AG04450 (cell line): ENCODE results near the gene PAX8. TPM values are rescaled to one million over a fixed set of nuclear protein-coding genes. Genes with fewer than 3 reads are reported as not detected.

Experiments used
- CTCF ChIA-PET: fragments of 300-600, 350-600 bp; formaldehyde crosslinking; extraction: SDS; loops from one replicate; lab custom pipeline; 2022; ENCODE audit warnings: antibody characterized with exemption, inconsistent platforms; lab: Charles Lee
- POLR2A ChIA-PET: fragments of 350-600 bp; formaldehyde crosslinking; extraction: SDS; loops from one replicate; lab custom pipeline; 2021; ENCODE audit warnings: antibody characterized with exemption, inconsistent platforms; lab: Yijun Ruan, JAX
- DNase-seq: peaks from one replicate; pipeline ENCODE4 v3.0.0-alpha.2; 2011; ENCODE audit warnings: low read depth, low spot score
- H3K27ac ChIP-seq: one replicate; pipeline ENCODE4 v1.5.1; 2012; ENCODE audit warnings: low read depth, low read length, control low read depth
- H3K27me3 ChIP-seq: one replicate; pipeline ENCODE4 v1.6.0; 2012; ENCODE audit warnings: low read length; ENCODE audit not compliant: control insufficient read depth, insufficient read depth
- H3K4me3 ChIP-seq: 2 replicates; pipeline ENCODE4 v1.5.1; 2011; ENCODE audit warnings: mild to moderate bottlenecking, low read depth, low read length, control low read depth
- H3K9me3 ChIP-seq: 2 replicates; pipeline ENCODE4 v1.5.1; 2012; ENCODE audit warnings: low read length; ENCODE audit not compliant: control insufficient read depth, insufficient read depth
- polyA plus RNA-seq: library from polyadenylated mRNA; depleted of rRNA; stranded (reverse); fragments of >200 nt; gene quantifications from 2 replicates; pipeline ENCODE4 v1.2.3, GENCODE V29; 2011
- TF ChIP-seq, protein P1 (sequence below): IDR thresholded peaks from 2 replicates; pipeline ENCODE4 v1.5.1; 2011; ENCODE audit warnings: low read depth, low read length, control low read depth, inconsistent platforms

PAX8 gene
- polyA plus RNA-seq, 1 experiment = 1.2 TPM

DNA sequence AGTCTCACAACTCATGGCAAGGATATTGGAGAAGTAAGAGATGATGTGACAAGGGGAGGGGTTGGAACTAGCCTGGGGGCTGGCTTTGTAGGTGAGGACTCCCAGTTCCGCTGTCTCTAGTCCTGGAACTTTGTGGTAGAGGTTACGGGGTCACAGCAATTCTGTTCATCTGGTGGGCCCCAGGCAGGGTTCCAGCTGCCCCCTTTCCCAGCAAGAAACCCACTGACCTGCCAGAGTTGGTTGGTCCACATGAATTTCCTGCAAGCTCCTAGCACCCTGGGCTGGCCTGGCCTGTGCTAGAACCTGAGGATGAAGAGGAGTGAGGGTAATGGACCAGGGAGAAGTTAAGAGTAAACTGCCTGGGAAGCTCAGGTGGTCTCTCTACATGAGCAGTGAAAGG is 63.7 kb downstream of the PAX8 start:
- TF ChIP-seq, protein P1, sequence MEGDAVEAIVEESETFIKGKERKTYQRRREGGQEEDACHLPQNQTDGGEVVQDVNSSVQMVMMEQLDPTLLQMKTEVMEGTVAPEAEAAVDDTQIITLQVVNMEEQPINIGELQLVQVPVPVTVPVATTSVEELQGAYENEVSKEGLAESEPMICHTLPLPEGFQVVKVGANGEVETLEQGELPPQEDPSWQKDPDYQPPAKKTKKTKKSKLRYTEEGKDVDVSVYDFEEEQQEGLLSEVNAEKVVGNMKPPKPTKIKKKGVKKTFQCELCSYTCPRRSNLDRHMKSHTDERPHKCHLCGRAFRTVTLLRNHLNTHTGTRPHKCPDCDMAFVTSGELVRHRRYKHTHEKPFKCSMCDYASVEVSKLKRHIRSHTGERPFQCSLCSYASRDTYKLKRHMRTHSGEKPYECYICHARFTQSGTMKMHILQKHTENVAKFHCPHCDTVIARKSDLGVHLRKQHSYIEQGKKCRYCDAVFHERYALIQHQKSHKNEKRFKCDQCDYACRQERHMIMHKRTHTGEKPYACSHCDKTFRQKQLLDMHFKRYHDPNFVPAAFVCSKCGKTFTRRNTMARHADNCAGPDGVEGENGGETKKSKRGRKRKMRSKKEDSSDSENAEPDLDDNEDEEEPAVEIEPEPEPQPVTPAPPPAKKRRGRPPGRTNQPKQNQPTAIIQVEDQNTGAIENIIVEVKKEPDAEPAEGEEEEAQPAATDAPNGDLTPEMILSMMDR = no peak
- Histone ChIP-seq H3K27me3 (no peaks in the 10 kb centered on the region), H3K9me3 (no peaks in the 10 kb centered on the region; the same call in 1 of the 2 replicates), H3K4me3 (no peak overlapping the region), H3K27ac (no peak overlapping the region)
- CTCF ChIA-PET = interaction anchor here (0.7 to 1.5 kb wide), 3 partner anchors 10 to 77 kb away, joined by 3 to 6 read pairs (median 4); no protein-coding TSS in a partner anchor
- no peak for DNase-seq
- POLR2A ChIA-PET = no interaction called here

DNA sequence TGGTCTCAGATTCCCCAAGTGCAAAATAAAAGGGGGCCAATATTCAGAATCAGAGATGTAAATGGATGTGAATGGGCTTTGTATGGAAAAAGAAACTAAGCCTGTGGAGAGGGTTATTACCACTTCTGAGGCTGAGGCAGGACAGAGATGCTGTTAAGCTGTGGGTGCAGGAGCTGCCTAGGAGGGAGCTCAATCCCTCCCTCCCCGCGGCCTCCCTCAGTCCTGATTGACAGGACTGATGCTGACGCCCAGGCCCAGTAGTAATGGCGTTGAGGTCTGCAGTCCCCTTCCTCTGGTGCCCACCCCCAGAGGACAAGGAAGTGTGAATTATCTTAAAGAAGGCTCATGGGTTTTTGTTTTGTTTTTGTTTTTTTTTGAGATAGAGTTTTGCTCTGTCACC is 64.6 kb downstream of the PAX8 start:
- no peak overlapping the region for H3K4me3 ChIP-seq
- ChIA-PET CTCF (interaction anchor here (1.1 to 1.5 kb wide), 2 partner anchors 9 to 16 kb away, joined by 3 to 6 read pairs; no protein-coding TSS in a partner anchor), POLR2A (no interaction called here)
- TF ChIP-seq, protein P1 = no peak
- no peaks in the 10 kb centered on the region for H3K27me3 ChIP-seq
- no peak for DNase-seq
- no peaks in the 10 kb centered on the region; the same call in 1 of the 2 replicates for H3K9me3 ChIP-seq
- no peak overlapping the region for H3K27ac ChIP-seq

DNA sequence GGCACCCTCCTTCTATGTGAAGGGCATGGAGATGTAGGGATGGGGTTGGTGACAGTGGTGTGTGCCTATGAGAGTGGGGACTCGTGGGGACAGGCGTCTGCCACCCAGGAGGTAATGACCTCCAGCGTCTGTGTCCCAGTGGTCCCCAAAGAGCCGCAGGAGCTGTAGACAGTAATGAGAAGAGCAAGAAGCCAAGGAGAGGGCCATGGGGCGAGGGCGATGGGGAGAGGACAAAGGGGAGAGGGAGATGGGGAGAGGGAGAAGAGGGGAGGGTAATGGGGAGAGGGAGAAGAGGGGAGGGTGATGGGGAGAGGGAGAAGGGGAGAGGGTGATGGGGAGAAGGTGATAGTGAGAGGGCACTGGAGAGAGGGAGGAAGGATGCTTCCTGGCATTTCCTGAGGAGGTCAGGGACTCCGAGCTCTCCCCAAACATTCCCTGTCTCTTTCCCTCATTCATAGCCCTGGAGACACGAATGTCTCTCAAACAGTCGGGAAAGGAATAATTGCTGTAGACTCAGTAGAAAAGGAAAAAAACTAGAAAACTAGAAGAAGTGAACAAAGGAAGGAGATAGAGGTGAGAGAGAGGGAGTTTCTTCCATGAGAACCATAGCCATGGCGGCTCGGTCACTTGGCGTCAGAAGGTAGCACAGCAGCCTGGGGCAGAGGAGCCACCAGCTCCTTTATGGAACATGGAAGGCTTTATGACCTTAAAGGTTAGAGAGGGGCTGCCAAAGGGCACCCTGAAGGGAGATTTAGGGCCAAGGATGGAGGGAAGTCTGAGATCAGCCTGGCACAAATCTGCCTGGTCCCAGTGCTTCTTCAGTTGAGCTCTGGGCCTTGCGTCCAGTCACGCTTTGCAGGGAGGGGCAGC is 65.4 kb downstream of the PAX8 start:
- H3K27me3 ChIP-seq = no peaks in the 10 kb centered on the region
- H3K9me3 ChIP-seq = no peaks in the 10 kb centered on the region; the same call in 1 of the 2 replicates
- DNase-seq = no peak
- ChIA-PET CTCF (interaction anchor here (1.2 to 1.5 kb wide), 4 partner anchors 9 to 177 kb away, joined by 5 to 6 read pairs (median 6); no protein-coding TSS in a partner anchor), POLR2A (no interaction called here)
- TF ChIP-seq, protein P1 = no peak
- H3K27ac ChIP-seq = no peak overlapping the region
- H3K4me3 ChIP-seq = no peak overlapping the region

DNA sequence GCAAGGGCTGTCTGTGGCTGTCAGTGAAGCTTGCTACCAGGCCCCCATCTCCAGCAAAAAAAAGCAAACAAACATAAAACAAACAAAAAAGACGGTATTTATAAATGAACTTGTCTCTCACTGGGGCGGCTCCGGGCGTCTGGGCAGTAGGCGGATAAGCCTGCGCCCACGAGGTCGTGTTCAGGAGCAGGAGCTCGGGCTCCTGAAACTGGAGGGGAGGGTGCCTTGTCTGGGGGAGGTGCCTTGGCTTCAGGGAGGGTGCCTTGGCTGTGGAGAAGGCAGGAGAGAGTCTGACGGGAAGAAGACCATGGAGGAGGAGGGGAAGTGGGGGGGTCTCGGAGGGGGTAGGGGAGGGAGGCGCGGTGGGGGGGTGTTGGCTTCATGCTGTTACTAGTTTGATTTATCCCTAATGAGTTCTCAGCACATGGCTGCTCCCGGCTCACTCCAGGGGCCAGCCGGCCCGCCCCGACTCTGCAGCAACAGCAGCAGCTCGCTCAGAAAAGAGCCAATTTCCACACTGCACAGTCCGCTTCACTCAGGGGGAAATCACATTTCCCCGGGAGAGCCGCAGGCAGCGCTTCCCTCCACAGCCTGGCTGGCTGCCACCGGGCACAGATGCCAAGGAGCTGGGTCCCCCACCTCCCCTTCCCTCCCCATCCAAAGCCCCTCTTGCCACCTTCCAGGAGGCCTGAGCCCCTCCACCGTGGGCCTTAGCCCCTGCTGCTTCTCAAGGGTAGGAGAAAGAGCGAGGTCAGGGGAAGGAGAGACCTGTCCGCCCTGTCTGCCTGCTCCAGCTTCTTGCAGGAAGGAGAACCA is 66.3 kb downstream of the PAX8 start:
- Histone ChIP-seq H3K27ac (no peak overlapping the region), H3K9me3 (no peaks in the 10 kb centered on the region; the same call in 1 of the 2 replicates), H3K4me3 (no peak overlapping the region), H3K27me3 (no peaks in the 10 kb centered on the region)
- ChIA-PET CTCF (interaction anchor here (1.2 to 2.3 kb wide), 7 partner anchors 9 to 178 kb away, joined by 5 to 15 read pairs (median 6); no protein-coding TSS in a partner anchor), POLR2A (no interaction called here)
- DNase-seq = no peak
- TF ChIP-seq, protein P1 = no peak
